Kidney epithelial cell (primary cell): ENCODE results near the gene BCO1. TPM values are rescaled to one million over a fixed set of nuclear protein-coding genes. Genes with fewer than 3 reads are reported as not detected.

ENCODE experiments used
- DNase-seq: peaks from one replicate; pipeline ENCODE4 v3.0.0-alpha.2; 2010; ENCODE audit warnings: low read depth
- H3K27me3 ChIP-seq: 2 replicates; pipeline ENCODE4 v1.6.0; 2011; ENCODE audit warnings: low read length; ENCODE audit not compliant: control insufficient read depth, insufficient read depth
- H3K36me3 ChIP-seq: 2 replicates; pipeline ENCODE4 v1.5.1; 2011; ENCODE audit warnings: low read length; ENCODE audit not compliant: control insufficient read depth, insufficient read depth
- H3K4me3 ChIP-seq: 2 replicates; pipeline ENCODE4 v1.5.1; 2011; ENCODE audit warnings: low read depth, mild to moderate bottlenecking, control low read depth, low read length
- CTCF ChIP-seq: IDR thresholded peaks from 2 replicates; pipeline ENCODE4 v1.5.1; 2011; ENCODE audit warnings: mild to moderate bottlenecking, moderate library complexity, low read length, control low read depth, inconsistent platforms; ENCODE audit not compliant: insufficient read depth, poor library complexity, severe bottlenecking
- total RNA-seq: library from RNA; depleted of rRNA; stranded (reverse); fragments of >200 nt; gene quantifications from 2 replicates; pipeline ENCODE4 v1.2.3, GENCODE V29; 2015

Gene BCO1
- total RNA-seq, result 0.13 and 0.14 TPM in 2 replicates

DNA sequence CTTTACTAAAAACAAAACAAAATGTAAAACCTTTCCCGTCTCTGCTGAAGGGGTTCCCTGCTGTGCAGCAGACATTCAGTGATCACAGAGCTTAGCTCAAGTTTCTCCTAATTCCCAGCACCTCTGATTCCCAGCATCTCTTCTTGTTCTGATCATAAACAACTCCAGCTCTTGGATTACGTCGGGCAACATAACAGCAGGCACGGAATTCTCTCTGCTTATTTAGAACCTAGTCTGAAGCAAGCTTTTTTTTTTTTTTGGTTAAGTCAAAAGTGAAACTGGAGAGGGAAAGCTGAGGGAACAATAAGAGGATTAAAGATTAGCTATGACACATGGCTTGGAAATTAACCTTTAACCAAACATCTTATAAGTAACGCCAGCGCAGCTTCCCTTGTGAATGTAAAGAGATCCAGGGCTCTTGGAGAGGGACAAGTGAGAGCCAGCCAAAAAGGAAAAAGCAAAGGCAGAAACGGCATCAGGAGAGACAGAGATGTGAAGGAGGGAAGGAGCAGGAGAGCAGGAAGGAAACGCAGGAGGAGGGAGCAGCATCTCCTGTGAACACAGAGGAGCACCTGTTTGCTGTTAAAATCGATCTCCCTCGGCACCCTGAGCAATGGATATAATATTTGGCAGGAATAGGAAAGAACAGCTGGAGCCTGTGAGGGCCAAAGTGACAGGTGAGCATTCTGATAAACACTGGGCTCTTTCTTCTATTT lies at the start of gene BCO1:
BCO1 (plus strand) TSS at position 394 of the 716 bp plus-strand sequence; CDS start at position 614, 220 bp downstream.
- TF ChIP-seq CTCF, result no peak
- Histone ChIP-seq H3K4me3 (peak within 1 kb of the TSS; percentile 36), H3K36me3 (no peaks in the 10 kb centered on the region), H3K27me3 (no peaks in the 10 kb centered on the region)
- DNase-seq, result peak; percentile 76

- Histone ChIP-seq H3K36me3 (no peaks in the 10 kb centered on the region), H3K27me3 (no peaks in the 10 kb centered on the region), H3K4me3 (no peak overlapping the region)
- DNase-seq, result no peak
- no peak for TF ChIP-seq CTCF
Measured at GRCh38 chr16:81189100-81189664, 49.3 kb upstream of the BCO1 start.

DNA sequence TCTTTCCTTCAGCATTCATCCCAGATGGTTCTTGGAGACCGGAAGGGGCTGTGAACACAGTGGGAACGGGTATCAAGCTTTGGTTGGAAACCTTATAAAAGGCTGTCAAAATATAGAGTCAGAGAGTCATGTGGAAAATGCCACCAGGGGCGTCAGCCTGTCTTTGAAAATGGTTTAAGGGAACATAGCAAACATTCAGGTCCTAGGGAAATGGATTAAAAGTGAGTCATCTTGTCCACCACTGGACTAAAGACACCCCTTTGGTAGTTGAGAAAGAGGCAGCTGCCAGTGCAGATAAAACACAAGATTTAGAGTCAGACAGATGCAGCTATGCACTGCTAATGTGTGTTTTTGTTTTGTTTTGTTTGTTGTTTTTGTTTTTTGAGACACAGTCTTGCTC lies 47.8 kb upstream of the BCO1 start:
- no peak for DNase-seq
- no peak overlapping the region for H3K4me3 ChIP-seq
- no peak for TF ChIP-seq CTCF
- no peaks in the 10 kb centered on the region for H3K27me3 ChIP-seq
- H3K36me3 ChIP-seq, result no peaks in the 10 kb centered on the region

DNA sequence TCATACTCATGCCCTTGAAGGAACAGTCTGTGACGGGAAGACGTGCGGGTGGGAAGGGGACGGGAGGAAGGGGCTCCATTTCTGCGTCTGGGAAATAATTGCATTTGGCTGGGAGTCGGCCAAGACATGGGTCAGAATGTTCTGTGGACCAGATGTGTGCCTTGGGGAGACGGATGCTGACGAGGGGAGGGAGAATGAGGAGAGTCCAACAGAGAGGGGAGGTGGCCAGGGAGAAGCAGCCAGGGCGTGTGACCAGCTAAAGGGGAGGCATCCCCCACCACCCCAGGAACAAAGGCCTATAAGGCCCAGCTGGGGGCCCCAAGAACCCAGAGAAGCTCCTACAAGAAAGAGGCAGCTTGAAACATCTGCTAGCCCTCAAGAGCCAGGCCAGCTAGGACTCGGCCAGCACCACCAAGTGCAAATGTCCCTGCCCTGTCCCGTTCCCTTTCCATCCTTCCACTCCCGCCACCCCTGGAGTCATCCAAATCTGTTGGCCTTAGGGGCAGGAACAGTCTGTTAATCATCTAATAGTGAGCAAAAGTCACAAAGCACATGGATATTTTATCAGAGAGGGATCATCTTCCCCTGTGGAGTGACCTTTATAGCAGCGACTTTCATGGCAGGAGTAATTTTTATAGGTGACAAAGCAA lies 42.5 kb upstream of the BCO1 start:
- H3K4me3 ChIP-seq, result no peak overlapping the region
- no peak for DNase-seq
- H3K27me3 ChIP-seq, result peaks cover 4% of the 10 kb centered on the region
- TF ChIP-seq CTCF, result no peak
- H3K36me3 ChIP-seq, result no peaks in the 10 kb centered on the region

DNA sequence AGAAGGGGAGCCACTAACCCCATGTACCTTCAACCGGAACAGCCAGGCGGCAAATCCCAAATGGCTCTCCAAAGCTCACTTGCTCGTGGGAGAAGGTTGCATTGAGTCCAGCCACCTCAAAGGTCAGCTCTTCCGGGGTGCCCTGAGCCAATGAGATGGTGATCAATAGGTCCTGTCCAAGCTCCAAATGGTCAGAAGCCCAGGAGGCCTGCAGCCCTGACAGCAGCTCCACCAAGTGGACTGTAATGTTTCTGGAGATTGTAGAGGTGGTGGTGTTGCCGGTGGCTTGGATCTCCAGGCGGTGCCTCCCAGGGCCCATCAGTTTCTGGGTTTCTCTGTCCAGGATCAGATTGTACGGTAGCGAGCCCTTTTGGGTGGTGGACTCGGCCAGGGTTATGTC lies 39.9 kb upstream of the BCO1 start:
- Histone ChIP-seq H3K36me3 (no peaks in the 10 kb centered on the region), H3K4me3 (no peak overlapping the region), H3K27me3 (peaks cover 4% of the 10 kb centered on the region)
- no peak for DNase-seq
- TF ChIP-seq CTCF, result no peak
